Measurements from ENCODE around the gene ARX. TPM values are rescaled to one million over a fixed set of nuclear protein-coding genes. Genes with fewer than 3 reads are reported as not detected.

The ARX gene
- total and polyA plus RNA-seq, 2 of the 8 experiments (the other 6 are each of a cell fraction or from before 2014, with no cell fraction given), result not detected

- no peak overlapping the region for H3K14ac ChIP-seq (ENCODE audit: insufficient read length)
- no peak overlapping the region for H2BK12ac ChIP-seq (ENCODE audit: low read depth, low read length)
- no peak for FAIRE-seq
- no peak overlapping the region for H4K5ac ChIP-seq (ENCODE audit: insufficient read length, low read depth, low read length)
- H4K8ac ChIP-seq (ENCODE audit: extremely low read depth, insufficient read depth, low read length), result no peak overlapping the region
- H3K27ac ChIP-seq (ENCODE audit: low read depth, low read length), result no peak overlapping the region
- no peak overlapping the region for H3K9ac ChIP-seq (replicated peaks in 1 of 4; ENCODE audit: extremely low read depth in 1 of 4, low read depth in 3 of 4, low read length in 3 of 4)
- H4K91ac ChIP-seq (replicated peaks; ENCODE audit: insufficient read length, low read length), result no peak overlapping the region
- peak overlapping the region in 3 of 4 experiments; percentile 23 to 54 (median 24); a peak in 5 of 8 replicates for H3K4me3 ChIP-seq (ENCODE audit: extremely low read depth in 1 of 4, insufficient read depth in 2 of 4, low read depth in 3 of 4, low read length in 4 of 4)
- no peaks in the 10 kb centered on the region for H4K20me1 ChIP-seq (replicated peaks in 1 of 2; ENCODE audit: control insufficient read depth in 1 of 2, insufficient read depth in 2 of 2, low read length in 2 of 2)
- no peak overlapping the region for H3K4ac ChIP-seq (replicated peaks; ENCODE audit: insufficient read length, low read depth, low read length)
- H3K9me3 ChIP-seq (ENCODE audit: insufficient read depth in 2 of 2, low read depth in 1 of 2, low read length in 1 of 2), result no peaks in the 10 kb centered on the region
- H2BK20ac ChIP-seq (ENCODE audit: low read length), result no peak overlapping the region
- H3K4me1 ChIP-seq (replicated peaks in 1 of 4; ENCODE audit: control insufficient read depth in 3 of 4, insufficient read depth in 4 of 4, low read length in 3 of 4), result peaks cover 0 to 9% (median 4%) of the 10 kb centered on the region in 4 experiments; a peak in 6 of 7 replicates
- ChIA-PET POLR2A (ENCODE audit: partially characterized antibody) (no interaction called here), CTCF (ENCODE audit: partially characterized antibody) (interaction anchor here (0.6 to 4.6 kb wide), 8 partner anchors 11 to 269 kb away, joined by 3 to 23 read pairs (median 4); no protein-coding TSS in a partner anchor)
- no peak overlapping the region for H2BK120ac ChIP-seq (replicated peaks; ENCODE audit: low read depth, low read length)
- DNase-seq (ENCODE audit: low read depth in 1 of 2, low spot score in 2 of 2), result peak in 1 of 2 experiments; percentile 52
- 3% methylated on average over 26 of the region's 59 CpGs; no CpG with 5 or more reads in 1 of the 2 experiments for WGBS, 2 experiments (ENCODE audit: extremely low coverage in 1 of 2, insufficient coverage in 1 of 2, insufficient read length in 1 of 2, insufficient replicate concordance in 2 of 2, low coverage in 1 of 2, low lambda C conversion rate in 2 of 2, missing lambda C conversion rate in 1 of 2)
- H3K18ac ChIP-seq (ENCODE audit: extremely low read depth, low read length), result no peak overlapping the region
- no peak overlapping the region for H3K56ac ChIP-seq (replicated peaks; ENCODE audit: insufficient read length, low read depth, low read length)
- H3K4me2 ChIP-seq (ENCODE audit: insufficient read depth in 1 of 2, low read depth in 2 of 2, low read length in 2 of 2), result peak overlapping the region; percentile 66 to 90
- no peak overlapping the region for H2BK15ac ChIP-seq (ENCODE audit: low read length)
- no peak overlapping the region for H2BK5ac ChIP-seq (ENCODE audit: low read depth, low read length)
- H3K79me2 ChIP-seq (ENCODE audit: control insufficient read depth in 1 of 2, insufficient read depth in 2 of 2, low read length in 2 of 2), result no peaks in the 10 kb centered on the region
- no peaks in the 10 kb centered on the region; a peak in 1 of 8 replicates for H3K36me3 ChIP-seq (ENCODE audit: control insufficient read depth in 2 of 4, insufficient read depth in 4 of 4, low read length in 3 of 4)
- no peak overlapping the region for H3K23ac ChIP-seq (ENCODE audit: insufficient read length)
- peaks cover 7% of the 10 kb centered on the region; the same call in 1 of the 2 replicates for H3K23me2 ChIP-seq (ENCODE audit: low read depth, low read length)
- no peak overlapping the region for H2AK5ac ChIP-seq (ENCODE audit: low read depth, low read length)
- peaks cover 32 to 58% (median 50%) of the 10 kb centered on the region in 4 experiments for H3K27me3 ChIP-seq (replicated peaks in 1 of 4; ENCODE audit: control insufficient read depth in 3 of 4, extremely low read depth in 1 of 4, insufficient read depth in 3 of 4, low read length in 3 of 4)
- no peak overlapping the region for H2AFZ ChIP-seq (ENCODE audit: low read length)
- no peaks in the 10 kb centered on the region for H3K79me1 ChIP-seq (ENCODE audit: low read depth, low read length)
- TF ChIP-seq FOSL1 (IDR thresholded peaks at IDR 0.05; ENCODE audit: insufficient read depth, low read depth, low read length) (no peak), SIRT6 (IDR thresholded peaks at IDR 0.05; ENCODE audit: low read length) (no peak), POU5F1 (IDR thresholded peaks at IDR 0.05; ENCODE audit: low read depth, low read length) (no peak), KDM4A (IDR thresholded peaks at IDR 0.05; ENCODE audit: low read depth, low read length, severe bottlenecking) (peak; percentile 28), CREB1 (IDR thresholded peaks at IDR 0.05) (no peak), POLR2A (IDR thresholded peaks at IDR 0.05; ENCODE audit: control extremely low read depth in 1 of 2, low read depth in 2 of 2, low read length in 2 of 2) (no peak), CHD1 (IDR thresholded peaks at IDR 0.05; ENCODE audit: low read depth, low read length) (no peak), RNF2 (IDR thresholded peaks at IDR 0.05; ENCODE audit: borderline replicate concordance, low read depth, low read length, missing control alignments, poor library complexity, severe bottlenecking) (peak; percentile 29), RXRA (IDR thresholded peaks at IDR 0.05; ENCODE audit: insufficient read depth, low read depth, low read length) (no peak), TBP (IDR thresholded peaks at IDR 0.05; ENCODE audit: low read depth, low read length) (no peak), JUN (IDR thresholded peaks at IDR 0.05; ENCODE audit: low read depth, low read length) (no peak)
- TF ChIP-seq, protein P1, sequence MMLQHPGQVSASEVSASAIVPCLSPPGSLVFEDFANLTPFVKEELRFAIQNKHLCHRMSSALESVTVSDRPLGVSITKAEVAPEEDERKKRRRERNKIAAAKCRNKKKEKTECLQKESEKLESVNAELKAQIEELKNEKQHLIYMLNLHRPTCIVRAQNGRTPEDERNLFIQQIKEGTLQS (IDR thresholded peaks at IDR 0.05; ENCODE audit: insufficient read depth, low read depth, low read length), result no peak
Measured at GRCh38 chrX:25022499-25023325, 6.9 kb upstream of the ARX start.
